H54 (cell line): ENCODE data around the gene AHSA1.
"Not testable (repeated sequence)": the region's sequence is repeated elsewhere in the genome, so short reads cannot be mapped to it uniquely, and the experiment has no call there.

Source experiments
- DNase-seq: peaks from one replicate; pipeline ENCODE4 v3.0.0; 2011; ENCODE audit warnings: low spot score, mixed read lengths; ENCODE audit not compliant: insufficient read length
- FAIRE-seq: peaks from 3 replicates; lab custom pipeline; 2011; peaks lifted over from hg19 to GRCh38; lab: Jason Lieb, UNC
- POLR2A ChIP-seq: IDR thresholded peaks from 2 replicates; pipeline ENCODE4 v1.6.1; 2011; ENCODE audit warnings: low read depth, mild to moderate bottlenecking, low read length

The AHSA1 gene

DNA sequence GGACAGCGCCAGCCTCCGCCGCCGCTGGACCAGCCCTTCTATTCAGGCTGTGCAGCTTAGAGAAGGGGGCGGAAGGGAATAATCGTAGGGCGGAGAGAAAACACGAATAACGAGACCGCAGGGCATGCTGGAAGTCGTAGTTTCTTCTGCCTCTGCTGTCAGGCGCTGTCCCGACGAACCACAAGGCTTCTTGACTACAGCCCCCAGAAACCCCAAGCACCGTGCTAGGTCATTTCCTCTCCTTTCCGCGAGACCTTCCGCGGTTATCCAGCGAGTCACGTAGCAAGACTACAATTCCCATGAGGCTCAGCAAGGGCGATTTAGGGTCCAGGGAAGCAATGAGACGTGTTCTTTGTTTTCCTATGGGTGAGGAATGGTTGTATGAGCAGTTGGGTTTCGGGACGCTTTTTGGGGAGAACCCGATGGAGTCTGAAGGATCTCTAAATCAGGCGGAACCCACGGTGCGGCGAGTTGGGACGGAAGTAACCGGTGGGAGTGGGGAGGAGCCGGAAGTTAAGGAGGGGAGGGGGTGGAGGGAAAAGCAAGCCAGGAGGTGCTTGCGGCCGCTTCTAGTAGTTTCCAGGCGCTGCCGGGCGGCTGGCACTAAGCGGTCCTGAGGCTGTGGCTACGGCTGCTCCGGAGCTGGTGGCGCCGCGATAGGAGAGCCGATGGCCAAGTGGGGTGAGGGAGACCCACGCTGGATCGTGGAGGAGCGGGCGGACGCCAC is at the start of gene AHSA1, which contains the start of gene VIPAS39:
Gene AHSA1 (plus strand): TSS at position 572 of the 727 bp plus-strand sequence. CDS start 97 bp downstream, at position 669.
Gene VIPAS39 (minus strand): TSS at position 80 of the 727 bp plus-strand sequence. CDS start 3,499 bp downstream, outside the sequence.
- peak; percentile 59 for DNase-seq
- peak; percentile 99 for FAIRE-seq
- TF ChIP-seq POLR2A = peak; percentile 87

DNA sequence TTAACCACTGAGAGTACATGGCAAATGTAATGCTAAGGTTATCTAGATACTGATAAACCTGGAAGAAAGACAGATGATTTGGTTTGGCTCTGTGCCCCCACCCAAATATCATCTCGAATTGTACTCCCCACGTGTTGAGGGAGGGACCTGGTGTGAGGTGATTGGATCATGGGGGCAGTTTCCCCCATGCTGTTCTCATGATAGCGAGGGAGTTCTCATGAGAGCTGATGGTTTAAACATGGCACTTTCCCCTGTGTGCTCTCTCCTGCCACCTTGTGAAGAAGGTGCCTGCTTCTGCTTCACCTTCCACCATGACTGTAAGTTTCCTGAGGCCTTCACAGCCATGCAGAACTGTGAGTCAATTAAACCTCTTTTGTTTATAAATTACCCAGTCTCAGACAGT is 48.8 kb upstream of the AHSA1 start:
- no peak for TF ChIP-seq POLR2A
- FAIRE-seq = no peak
- DNase-seq = no peak

DNA sequence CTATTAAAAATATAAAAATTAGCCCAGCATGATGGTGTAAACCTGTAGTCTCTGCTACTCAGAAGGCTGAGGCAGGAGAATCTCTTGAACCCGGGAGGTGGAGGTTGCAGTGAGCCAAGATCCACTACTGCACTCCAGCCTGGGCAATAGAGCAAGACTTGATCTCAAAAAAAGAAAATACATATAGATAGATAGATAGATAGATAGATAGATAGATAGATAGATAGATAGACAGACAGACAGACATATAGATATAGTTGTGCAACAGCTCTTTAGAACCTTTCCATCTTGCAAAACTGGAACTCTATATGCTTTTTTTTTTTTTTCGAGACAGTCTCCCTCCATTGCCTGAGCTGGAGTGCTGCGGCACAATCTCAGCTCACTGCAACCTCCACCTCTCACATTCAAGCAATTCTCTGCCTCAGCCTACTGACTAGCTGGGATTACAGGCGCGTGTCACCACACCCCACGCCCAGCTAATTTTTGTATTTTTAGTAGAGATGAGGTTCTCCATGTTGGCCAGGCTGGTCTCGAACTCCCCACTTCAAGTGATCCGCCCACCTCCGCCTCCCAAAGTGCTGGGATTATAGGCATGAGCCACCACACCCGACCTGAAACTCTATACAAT is 42.4 kb upstream of the AHSA1 start:
- not testable (repeated sequence) for DNase-seq, FAIRE-seq

DNA sequence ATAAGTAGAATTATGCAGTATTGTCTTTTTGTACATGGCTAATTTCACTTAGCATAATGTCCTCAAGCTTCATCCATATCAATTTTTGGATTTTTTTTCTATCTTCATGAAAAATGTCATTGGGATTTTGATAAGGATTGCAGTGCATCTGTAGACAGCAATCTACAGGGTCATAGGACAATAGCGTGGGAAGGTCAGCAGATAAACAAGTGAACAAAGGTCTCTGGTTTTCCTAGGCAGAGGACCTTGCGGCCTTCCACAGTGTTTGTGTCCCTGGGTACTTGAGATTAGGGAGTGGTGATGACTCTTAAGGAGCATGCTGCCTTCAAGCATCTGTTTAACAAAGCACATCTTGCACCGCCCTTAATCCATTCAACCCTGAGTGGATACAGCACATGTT is 41.8 kb upstream of the AHSA1 start:
- DNase-seq, FAIRE-seq: not testable (repeated sequence)

DNA sequence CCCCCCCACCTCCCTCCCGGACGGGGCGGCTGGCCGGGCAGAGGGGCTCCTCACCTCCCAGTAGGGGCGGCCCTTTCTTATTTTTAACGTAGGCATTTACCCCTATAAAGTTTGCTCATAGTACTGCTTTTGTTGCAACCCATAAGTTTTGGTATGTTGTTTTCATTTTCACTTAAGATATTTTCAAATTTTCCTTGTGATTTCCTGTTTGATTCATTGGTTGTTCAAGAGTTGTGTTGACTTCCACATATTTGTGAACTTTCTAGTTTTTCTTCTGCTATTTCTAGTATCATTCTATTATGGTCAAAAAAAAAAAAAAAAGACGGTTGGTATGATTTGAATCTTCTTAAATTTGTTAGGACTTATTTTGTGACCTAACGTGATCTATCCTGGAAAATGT is 41.1 kb upstream of the AHSA1 start:
- TF ChIP-seq POLR2A = no peak
- DNase-seq (no peak), FAIRE-seq (no peak)

DNA sequence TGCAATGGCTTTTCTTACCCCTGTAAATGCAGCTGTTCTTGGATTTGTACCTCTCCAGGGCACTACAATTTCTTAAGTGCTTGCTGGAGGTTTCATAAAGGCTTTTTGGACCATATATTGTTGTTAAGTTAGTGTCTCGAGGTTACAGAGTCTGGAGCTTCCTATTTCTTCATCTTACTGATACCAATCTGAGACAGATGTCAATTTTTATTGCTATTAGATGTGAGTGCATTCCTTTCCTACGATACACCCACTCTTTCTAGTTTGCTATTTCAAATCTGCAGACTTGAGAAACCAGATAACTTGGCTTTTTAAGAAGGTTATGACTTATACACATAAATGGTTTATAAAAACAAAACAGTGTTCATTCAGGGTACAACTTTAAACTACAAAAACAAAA is 36.7 kb upstream of the AHSA1 start:
- no peak for TF ChIP-seq POLR2A
- no peak for DNase-seq
- FAIRE-seq = no peak

DNA sequence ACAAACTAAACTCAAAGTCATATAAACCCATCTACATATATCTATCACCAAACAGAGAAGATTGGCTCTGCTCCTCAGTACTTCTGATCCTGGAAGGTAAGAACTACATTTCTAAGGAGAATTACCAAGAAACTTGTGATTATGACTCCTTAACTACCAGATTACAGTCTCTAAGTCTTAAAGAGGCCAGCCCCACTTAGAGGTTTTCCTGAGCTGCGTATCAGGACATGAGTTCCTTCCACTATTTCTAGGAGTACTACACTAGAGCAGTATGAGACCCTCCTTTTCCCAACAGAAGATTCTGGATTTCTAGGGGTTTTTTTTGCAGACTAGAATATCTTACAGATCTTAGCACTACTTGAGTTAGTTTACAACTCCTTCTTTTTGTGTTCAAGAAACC is 34.5 kb upstream of the AHSA1 start, which contains the start of gene NOXRED1:
Gene NOXRED1 (minus strand): TSS at position 101 of the 400 bp plus-strand sequence. CDS start 634 bp downstream, outside the sequence.
- DNase-seq (no peak), FAIRE-seq (no peak)
- TF ChIP-seq POLR2A = no peak

DNA sequence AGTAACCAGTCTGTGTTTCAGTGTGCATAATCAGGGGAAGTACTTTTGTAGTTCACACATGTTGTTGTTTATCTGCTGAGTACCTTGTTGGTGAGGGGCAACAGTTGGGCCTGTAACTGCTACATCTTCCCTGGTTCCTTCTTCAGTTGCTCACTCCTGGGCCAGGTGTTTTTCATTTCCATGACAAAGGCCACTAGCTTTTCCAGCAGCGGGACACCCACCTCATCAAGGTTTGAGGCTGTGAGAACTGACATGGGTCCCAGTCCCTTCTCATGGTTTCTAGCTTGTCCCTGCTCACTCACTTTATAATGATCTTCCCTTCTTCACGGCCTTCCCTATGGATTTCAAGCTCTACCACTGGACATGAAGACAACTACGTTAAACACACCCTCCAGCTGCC is 33.0 kb upstream of the AHSA1 start:
- FAIRE-seq = no peak
- TF ChIP-seq POLR2A = no peak
- no peak for DNase-seq

DNA sequence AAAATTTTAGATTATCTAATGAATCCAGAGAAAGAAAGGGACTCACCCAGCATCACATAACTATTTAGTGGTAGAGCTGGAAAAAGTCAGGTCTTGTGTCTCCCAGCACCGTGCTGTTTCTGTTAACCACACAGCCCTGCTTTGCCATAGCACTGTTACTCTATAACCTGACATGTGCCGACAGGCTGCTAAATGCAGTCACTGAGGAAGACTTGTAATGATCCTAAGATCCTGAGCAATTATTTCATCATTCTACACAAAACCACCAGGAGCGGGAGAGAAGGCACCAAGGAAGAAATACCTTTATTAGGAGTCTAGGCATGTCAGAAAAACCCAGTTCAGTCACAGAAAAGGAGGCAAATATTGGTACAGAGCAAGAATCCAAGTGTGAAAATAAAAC is 31.5 kb upstream of the AHSA1 start:
- DNase-seq (no peak), FAIRE-seq (no peak)
- no peak for TF ChIP-seq POLR2A

DNA sequence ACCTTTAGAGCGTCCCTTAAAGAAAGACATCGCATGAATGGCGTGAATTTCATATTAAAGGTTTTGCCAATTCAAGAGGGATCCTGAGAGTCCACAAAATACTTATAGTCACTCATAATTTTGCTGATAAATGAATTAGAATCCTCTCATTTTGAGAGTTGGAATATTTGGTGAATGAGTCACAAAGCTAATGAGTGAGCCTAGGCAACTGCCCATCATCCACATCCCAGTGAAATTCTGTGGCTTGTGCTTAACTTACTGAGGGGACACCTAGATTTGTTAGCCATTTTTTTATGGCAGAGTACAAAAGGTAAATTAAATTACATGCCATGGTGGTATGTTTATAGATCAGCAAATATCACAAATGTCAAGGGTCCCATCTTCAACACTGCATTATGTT is 21.9 kb upstream of the AHSA1 start:
- no peak for TF ChIP-seq POLR2A
- DNase-seq (no peak), FAIRE-seq (no peak)

DNA sequence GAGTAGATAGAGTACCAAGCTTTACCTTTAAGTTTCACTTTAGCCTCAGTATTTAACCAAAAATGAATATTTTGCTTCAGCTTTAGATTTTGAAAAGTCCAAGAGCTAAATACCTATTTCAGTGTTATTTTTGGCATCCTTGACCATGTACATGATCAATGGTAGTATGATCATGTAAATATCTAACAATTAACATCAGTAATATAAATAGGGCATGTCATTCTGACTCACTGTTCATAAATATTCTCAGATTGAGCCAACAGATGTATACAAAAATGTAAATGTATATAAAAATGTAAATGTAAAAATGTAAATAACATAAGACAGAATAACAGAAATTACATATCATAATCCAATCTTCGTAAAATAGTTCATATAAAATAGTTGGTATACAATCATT is 19.3 kb upstream of the AHSA1 start:
- DNase-seq (no peak), FAIRE-seq (no peak)
- no peak for TF ChIP-seq POLR2A

DNA sequence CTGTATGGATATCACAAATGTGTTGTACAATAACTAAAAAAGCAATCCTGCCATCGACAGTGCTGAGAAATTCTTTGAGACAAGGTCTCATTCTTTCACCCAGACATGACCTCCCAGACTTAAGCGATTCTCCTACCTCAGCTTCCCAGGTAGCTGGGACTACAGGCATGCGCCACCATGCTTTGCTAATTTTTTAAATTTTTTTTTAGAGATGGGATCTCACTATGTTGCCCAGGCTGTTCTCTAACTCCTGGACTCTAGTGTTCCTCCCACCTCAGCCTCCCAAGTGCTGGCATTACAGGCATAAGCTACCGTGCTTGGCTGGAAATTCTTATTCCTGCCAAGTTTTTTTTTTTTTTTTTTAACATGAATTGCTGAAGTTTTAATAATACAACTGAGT is 18.0 kb upstream of the AHSA1 start:
- no peak for FAIRE-seq
- DNase-seq = no peak
- no peak for TF ChIP-seq POLR2A

DNA sequence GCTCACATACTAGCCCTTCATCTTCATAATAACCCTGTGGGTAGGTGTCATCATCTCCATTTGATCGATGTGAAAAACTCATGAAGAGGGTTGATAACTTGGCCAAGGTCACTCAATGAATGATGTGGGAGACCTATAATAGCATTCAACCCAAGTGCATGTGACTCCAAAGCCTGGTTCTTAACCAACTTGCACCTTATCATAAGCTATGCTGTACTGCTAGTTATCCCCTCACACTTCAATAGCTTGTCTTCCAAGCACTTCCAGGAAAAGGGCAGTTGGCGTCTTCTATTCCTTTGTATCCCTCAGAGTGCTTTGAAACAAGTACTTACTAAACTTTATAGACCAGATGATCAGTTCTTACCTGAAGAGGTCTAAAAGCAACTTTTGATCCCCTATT is 15.7 kb upstream of the AHSA1 start:
- no peak for TF ChIP-seq POLR2A
- DNase-seq (no peak), FAIRE-seq (no peak)

DNA sequence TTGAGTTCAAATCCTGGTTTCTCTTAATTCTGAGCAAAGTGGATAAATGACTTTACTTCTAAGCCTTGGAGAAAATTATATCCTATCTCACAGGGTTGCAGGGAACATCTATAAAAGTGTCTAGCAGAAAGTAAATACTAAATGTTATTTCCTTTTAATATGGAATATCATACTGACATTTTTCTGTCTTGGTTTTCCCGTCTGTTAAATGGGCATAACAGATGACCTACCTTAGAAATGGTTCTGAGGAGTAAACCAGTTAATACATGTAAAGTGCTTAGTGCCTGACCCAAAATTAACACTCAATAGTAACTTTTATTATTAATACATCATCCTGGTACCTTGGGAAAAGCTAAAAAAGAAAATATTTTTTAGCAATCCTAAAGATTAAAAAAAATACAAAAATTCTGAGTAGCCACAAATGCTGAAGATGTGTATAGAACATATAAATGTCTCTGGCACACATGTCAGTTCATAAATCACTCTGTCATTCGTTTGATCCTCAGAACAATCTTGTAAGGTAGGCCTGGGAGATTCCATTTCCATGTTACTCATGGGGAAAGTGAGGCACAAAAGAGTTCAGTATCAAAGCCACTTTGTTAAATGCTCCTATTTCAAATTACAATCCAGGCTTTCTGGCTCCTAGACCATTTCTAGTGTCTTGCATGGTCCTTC is 1.8 kb upstream of the AHSA1 start:
- no peak for TF ChIP-seq POLR2A
- DNase-seq (no peak), FAIRE-seq (no peak)
